Immature natural killer cell (primary cell): ENCODE measurements around the gene PLXNA2. TPM values are rescaled to one million over a fixed set of nuclear protein-coding genes. Genes with fewer than 3 reads are reported as not detected.

Source experiments
- DNase-seq, 3 donors: peaks; one replicate each; pipeline ENCODE4 v3.0.0; 2022; ENCODE audit warnings: mixed read lengths in 1 of 3
- H3K27ac Mint-ChIP-seq, 6 donors: one replicate each; pipeline ENCODE4 v1.8.0; 2020; ENCODE audit warnings: mixed read lengths in 6 of 6, mild to moderate bottlenecking in 5 of 6, inconsistent platforms in 4 of 6, moderate library complexity in 3 of 6
- H3K27me3 Mint-ChIP-seq, 3 donors: one replicate each; pipeline ENCODE4 v1.8.0; 2020 to 2021; ENCODE audit warnings: low read depth in 3 of 3, mild to moderate bottlenecking in 3 of 3, mixed read lengths in 3 of 3, moderate library complexity in 3 of 3, inconsistent platforms in 1 of 3
- H3K36me3 Mint-ChIP-seq, 3 donors: one replicate each; pipeline ENCODE4 v1.8.0; 2020; ENCODE audit warnings: mixed read lengths in 3 of 3, inconsistent platforms in 2 of 3, mild to moderate bottlenecking in 2 of 3
- H3K4me1 Mint-ChIP-seq, 2 donors: one replicate each; pipeline ENCODE4 v1.8.0; 2020; ENCODE audit warnings: inconsistent platforms in 2 of 2, mild to moderate bottlenecking in 2 of 2, mixed read lengths in 2 of 2, moderate library complexity in 1 of 2
- H3K4me3 Mint-ChIP-seq, 5 donors: one replicate each; pipeline ENCODE4 v1.8.0; 2020; ENCODE audit warnings: mild to moderate bottlenecking in 5 of 5, mixed read lengths in 5 of 5, inconsistent platforms in 3 of 5, moderate library complexity in 3 of 5
- H3K9me3 Mint-ChIP-seq, 6 donors: one replicate each; pipeline ENCODE4 v1.8.0; 2020; ENCODE audit warnings: mild to moderate bottlenecking in 6 of 6, mixed read lengths in 6 of 6, inconsistent platforms in 4 of 6, moderate library complexity in 3 of 6
- polyA plus RNA-seq, 3 donors: library from polyadenylated mRNA; unstranded; fragments of 300-500 nt; fragmentation: Illumina TruSeq; gene quantifications; one replicate each; pipeline ENCODE4 v1.2.3, GENCODE V29; 2021

Gene PLXNA2
- polyA plus RNA-seq, 3 donors from 2014 or later = 0.22 TPM; not detected in 2

DNA sequence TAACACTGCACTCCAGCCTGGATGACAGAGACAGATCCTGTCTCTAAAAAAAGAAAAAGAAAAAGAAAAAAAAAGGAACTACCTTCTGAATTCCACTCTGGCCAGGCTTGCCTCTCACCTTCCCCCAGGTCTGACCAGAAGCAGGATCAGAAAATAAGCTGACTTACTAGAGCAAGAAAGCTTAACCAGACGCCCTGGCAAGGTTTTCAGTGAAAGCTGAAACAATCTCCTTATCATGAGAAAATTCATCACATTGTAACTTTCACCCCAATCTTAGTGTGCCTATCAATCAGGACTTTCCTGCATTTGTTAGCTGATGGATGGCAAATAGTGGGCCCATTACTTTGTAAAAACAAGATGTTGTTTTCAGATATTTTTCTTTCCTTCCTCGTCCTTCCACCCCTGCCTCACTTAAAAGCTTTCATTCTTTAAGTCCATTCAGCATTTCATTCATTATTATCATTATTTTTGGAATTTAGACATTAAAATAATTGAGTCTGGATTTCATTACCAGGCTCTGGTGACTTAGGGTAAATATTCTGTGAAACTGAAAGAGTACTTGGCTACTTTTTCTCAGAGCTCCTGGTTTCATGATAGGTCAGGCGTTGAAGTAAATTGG, 236.8 kb downstream of the PLXNA2 start:
- H3K4me3 Mint-ChIP-seq = no peak overlapping the region
- DNase-seq = no peak

GRCh38 chr1:208006258-208006920, 237.8 kb downstream of the PLXNA2 start:
- no peak overlapping the region for H3K27ac Mint-ChIP-seq
- no peak overlapping the region for H3K4me3 Mint-ChIP-seq
- H3K27me3 Mint-ChIP-seq = peaks cover 0 to 8% (median 4%) of the 10 kb centered on the region in 3 donors
- peaks cover 0 to 3% (median 0%) of the 10 kb centered on the region in 6 donors for H3K9me3 Mint-ChIP-seq
- DNase-seq = no peak
- no peaks in the 10 kb centered on the region for H3K4me1 Mint-ChIP-seq
- H3K36me3 Mint-ChIP-seq = no peaks in the 10 kb centered on the region

More for the DNA sequence above, 236.8 kb downstream of the PLXNA2 start:
- H3K4me1 Mint-ChIP-seq = no peaks in the 10 kb centered on the region
- peaks cover 0 to 4% (median 4%) of the 10 kb centered on the region in 3 donors for H3K27me3 Mint-ChIP-seq
- no peaks in the 10 kb centered on the region for H3K36me3 Mint-ChIP-seq
- H3K9me3 Mint-ChIP-seq = no peaks in the 10 kb centered on the region
- no peak overlapping the region for H3K27ac Mint-ChIP-seq

- no peaks in the 10 kb centered on the region for H3K4me1 Mint-ChIP-seq
- peaks cover 0 to 3% (median 0%) of the 10 kb centered on the region in 6 donors for H3K9me3 Mint-ChIP-seq
- no peak overlapping the region for H3K4me3 Mint-ChIP-seq
- H3K27me3 Mint-ChIP-seq = peaks cover 0 to 8% (median 2%) of the 10 kb centered on the region in 3 donors
- H3K36me3 Mint-ChIP-seq = no peaks in the 10 kb centered on the region
- H3K27ac Mint-ChIP-seq = no peak overlapping the region
- no peak for DNase-seq
Measured at GRCh38 chr1:208004851-208005250, 239.3 kb downstream of the PLXNA2 start.

- no peaks in the 10 kb centered on the region for H3K36me3 Mint-ChIP-seq
- H3K9me3 Mint-ChIP-seq = peaks cover 0 to 3% (median 0%) of the 10 kb centered on the region in 6 donors
- no peak for DNase-seq
- H3K27ac Mint-ChIP-seq = no peak overlapping the region
- no peaks in the 10 kb centered on the region for H3K4me1 Mint-ChIP-seq
- no peak overlapping the region for H3K4me3 Mint-ChIP-seq
- peaks cover 0 to 12% (median 0%) of the 10 kb centered on the region in 3 donors for H3K27me3 Mint-ChIP-seq
Measured at GRCh38 chr1:208003241-208003640, 240.9 kb downstream of the PLXNA2 start.

DNA sequence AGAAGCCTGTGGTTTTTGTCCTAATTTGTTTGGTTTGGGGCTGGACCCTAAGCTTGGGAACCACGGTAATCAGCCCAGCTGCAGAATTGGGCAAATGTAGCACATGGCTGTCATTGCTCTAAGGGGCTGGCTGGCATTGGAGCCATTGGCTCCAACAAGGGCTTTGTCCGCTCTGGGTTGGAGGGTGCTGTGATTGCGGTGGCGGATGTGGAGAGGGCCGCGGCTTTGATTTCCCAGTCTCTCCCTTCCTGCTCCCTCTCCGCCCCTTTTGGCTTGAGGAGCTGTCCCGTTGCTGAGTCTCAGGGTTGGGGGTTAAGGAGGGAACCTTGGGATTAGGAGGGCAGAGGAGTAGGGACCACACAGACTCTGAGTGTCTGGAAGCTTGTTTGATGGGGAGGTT, 241.5 kb downstream of the PLXNA2 start:
- Mint-ChIP-seq H3K27ac (no peak overlapping the region), H3K27me3 (peaks cover 0 to 12% (median 0%) of the 10 kb centered on the region in 3 donors), H3K9me3 (peaks cover 0 to 3% (median 0%) of the 10 kb centered on the region in 6 donors), H3K36me3 (no peaks in the 10 kb centered on the region), H3K4me1 (no peaks in the 10 kb centered on the region), H3K4me3 (no peak overlapping the region)
- no peak for DNase-seq

GRCh38 chr1:208002078-208002477, 242.1 kb downstream of the PLXNA2 start:
- Mint-ChIP-seq H3K4me3 (no peak overlapping the region), H3K4me1 (no peaks in the 10 kb centered on the region), H3K27ac (no peak overlapping the region), H3K36me3 (no peaks in the 10 kb centered on the region), H3K27me3 (peaks cover 0 to 12% (median 0%) of the 10 kb centered on the region in 3 donors), H3K9me3 (peaks cover 0 to 3% (median 0%) of the 10 kb centered on the region in 6 donors)
- no peak for DNase-seq

- Mint-ChIP-seq H3K27me3 (peaks cover 0 to 13% (median 0%) of the 10 kb centered on the region in 3 donors), H3K36me3 (no peaks in the 10 kb centered on the region), H3K9me3 (peaks cover 0 to 3% (median 0%) of the 10 kb centered on the region in 6 donors), H3K4me3 (no peak overlapping the region), H3K27ac (no peak overlapping the region), H3K4me1 (no peaks in the 10 kb centered on the region)
- no peak for DNase-seq
Measured at GRCh38 chr1:208000504-208000903, 243.7 kb downstream of the PLXNA2 start.

DNA sequence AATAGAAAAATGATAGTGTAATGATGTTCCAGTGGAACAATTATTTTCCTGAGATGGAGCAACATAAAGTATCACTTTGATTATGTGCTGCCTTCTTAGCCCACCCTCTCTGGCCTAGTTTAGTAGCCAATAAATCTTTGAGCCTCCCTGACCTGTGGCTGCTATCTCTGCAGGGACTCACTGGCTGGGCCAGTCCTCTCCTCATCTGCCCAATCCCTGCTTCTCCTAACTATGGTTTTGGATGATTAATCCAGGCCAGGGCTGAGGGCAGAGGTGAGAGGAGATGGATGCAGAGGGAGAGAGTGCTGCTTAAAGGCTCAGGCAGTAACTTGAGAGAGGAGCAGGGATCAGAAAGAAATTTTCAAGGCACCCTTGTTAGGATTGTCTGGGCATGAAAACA, 244.2 kb downstream of the PLXNA2 start:
- Mint-ChIP-seq H3K4me1 (no peaks in the 10 kb centered on the region), H3K9me3 (peaks cover 0 to 3% (median 0%) of the 10 kb centered on the region in 6 donors), H3K27me3 (peaks cover 0 to 13% (median 0%) of the 10 kb centered on the region in 3 donors), H3K27ac (no peak overlapping the region), H3K36me3 (no peaks in the 10 kb centered on the region), H3K4me3 (no peak overlapping the region)
- DNase-seq = no peak

DNA sequence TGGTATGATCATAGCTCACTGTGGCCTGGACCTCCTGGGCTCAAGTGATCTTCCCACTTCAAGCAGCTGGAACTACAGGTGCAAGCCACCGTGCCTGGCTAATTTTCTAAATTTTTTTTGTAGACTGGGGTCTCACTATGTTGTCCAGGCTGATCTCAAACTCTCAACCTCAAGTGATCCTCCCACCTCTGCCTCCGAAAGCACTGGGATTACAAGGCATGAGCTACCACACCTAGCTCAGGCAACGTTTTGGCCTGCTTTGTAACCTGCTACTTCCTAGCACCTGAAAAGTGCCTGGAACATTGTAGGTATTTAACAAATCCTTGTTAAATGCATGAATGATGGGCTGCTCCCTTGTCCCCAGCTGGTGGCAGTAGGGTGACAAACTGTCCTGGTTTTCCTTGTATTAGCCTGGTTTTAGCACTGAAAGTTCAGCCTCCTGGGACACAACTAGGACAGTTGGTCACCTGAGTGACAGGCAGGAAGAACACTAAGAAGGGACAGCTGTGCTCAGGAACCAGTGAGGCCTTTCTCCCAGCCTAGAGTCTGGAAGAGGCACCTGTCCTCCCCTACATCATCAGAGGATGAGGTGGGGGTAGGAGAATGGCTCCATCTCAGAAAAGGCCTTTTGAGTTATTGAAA, 244.8 kb downstream of the PLXNA2 start:
- no peak for DNase-seq
- no peaks in the 10 kb centered on the region for H3K36me3 Mint-ChIP-seq
- peaks cover 0 to 13% (median 0%) of the 10 kb centered on the region in 3 donors for H3K27me3 Mint-ChIP-seq
- no peak overlapping the region for H3K4me3 Mint-ChIP-seq
- peaks cover 0 to 3% (median 0%) of the 10 kb centered on the region in 6 donors for H3K9me3 Mint-ChIP-seq
- no peak overlapping the region for H3K27ac Mint-ChIP-seq
- H3K4me1 Mint-ChIP-seq = no peaks in the 10 kb centered on the region

DNA sequence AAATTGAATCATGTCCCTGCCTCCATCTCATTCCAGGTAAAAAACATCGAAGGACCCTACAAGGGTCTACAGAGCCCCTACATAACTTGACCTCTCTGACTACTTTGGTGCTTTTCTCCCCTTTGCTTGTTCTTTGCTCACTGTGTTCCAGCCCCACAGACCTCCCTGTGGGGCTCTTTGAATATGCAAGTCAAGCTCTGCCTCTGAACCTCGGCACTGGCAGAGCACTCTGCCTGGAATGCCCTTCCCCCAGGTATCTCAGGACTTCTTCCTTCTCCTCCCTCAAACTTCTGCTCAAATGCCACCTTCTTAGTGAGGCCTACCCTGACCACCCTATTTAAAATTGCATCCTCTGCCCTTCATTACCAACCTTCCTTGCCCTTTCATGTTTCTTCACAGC, 245.5 kb downstream of the PLXNA2 start:
- Mint-ChIP-seq H3K27ac (no peak overlapping the region), H3K27me3 (peaks cover 0 to 13% (median 0%) of the 10 kb centered on the region in 3 donors), H3K4me1 (no peaks in the 10 kb centered on the region), H3K4me3 (no peak overlapping the region), H3K9me3 (peaks cover 0 to 3% (median 0%) of the 10 kb centered on the region in 6 donors), H3K36me3 (no peaks in the 10 kb centered on the region)
- no peak for DNase-seq

- H3K36me3 Mint-ChIP-seq = no peaks in the 10 kb centered on the region
- H3K9me3 Mint-ChIP-seq = peaks cover 0 to 3% (median 0%) of the 10 kb centered on the region in 6 donors
- H3K4me3 Mint-ChIP-seq = no peak overlapping the region
- no peaks in the 10 kb centered on the region for H3K4me1 Mint-ChIP-seq
- DNase-seq = peak; percentile 12 to 24 (median 20)
- H3K27ac Mint-ChIP-seq = no peak overlapping the region
- H3K27me3 Mint-ChIP-seq = peaks cover 0 to 12% (median 2%) of the 10 kb centered on the region in 3 donors
Measured at GRCh38 chr1:207997486-207998268, 246.5 kb downstream of the PLXNA2 start.

GRCh38 chr1:207996636-207997035, 247.5 kb downstream of the PLXNA2 start:
- Mint-ChIP-seq H3K4me3 (no peak overlapping the region), H3K27ac (no peak overlapping the region), H3K4me1 (no peaks in the 10 kb centered on the region), H3K27me3 (peaks cover 0 to 5% (median 2%) of the 10 kb centered on the region in 3 donors), H3K36me3 (no peaks in the 10 kb centered on the region), H3K9me3 (no peaks in the 10 kb centered on the region)
- no peak for DNase-seq

GRCh38 chr1:207995576-207995975, 248.6 kb downstream of the PLXNA2 start:
- Mint-ChIP-seq H3K4me1 (no peaks in the 10 kb centered on the region), H3K9me3 (no peaks in the 10 kb centered on the region), H3K4me3 (no peak overlapping the region), H3K36me3 (no peaks in the 10 kb centered on the region), H3K27me3 (peaks cover 0 to 5% (median 2%) of the 10 kb centered on the region in 3 donors), H3K27ac (no peak overlapping the region)
- no peak for DNase-seq
